ENCODE data around the gene CORO7.

DNA sequence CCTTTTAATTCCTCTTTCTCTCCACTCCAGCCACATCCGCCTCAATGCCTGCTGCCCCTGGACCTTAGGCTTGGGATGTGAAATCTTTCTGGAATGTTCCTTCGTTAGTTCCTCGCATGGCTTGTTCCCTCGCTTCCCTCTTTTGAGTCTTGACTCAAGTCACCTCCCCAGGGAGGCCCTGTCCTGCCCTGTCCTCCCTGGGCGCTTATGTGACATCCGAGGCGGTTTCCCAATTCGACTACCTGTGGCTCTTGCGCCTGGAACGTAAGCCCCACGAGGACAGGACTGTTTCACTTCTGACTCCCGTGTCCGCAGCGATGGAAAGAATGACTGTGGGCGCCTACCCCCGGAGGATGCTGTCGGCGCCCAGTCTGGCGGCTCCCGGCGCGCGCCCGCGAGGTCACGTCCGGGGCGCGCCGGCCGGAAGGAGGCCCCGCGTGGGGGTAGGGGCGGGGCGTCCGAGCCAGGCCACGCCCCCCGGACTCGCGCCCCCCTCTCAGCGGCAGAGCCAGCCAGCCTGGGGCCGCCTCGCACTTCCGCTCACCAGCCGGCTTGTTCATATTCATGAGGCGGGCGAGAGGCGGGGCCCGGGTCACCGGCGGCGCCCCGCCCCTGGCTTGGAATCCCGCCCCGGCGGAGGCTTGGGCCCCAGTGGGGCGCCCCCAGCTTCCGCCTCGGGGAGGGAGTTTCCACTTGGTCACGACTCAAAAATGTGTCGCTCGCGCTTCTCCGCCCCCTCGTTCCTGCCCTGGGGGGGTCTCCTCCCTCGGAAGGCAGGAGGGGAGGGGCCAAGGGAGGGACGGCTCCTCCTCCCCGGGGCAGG lies 109.0 kb downstream of the CORO7 start:
- TF ChIP-seq, protein P1, sequence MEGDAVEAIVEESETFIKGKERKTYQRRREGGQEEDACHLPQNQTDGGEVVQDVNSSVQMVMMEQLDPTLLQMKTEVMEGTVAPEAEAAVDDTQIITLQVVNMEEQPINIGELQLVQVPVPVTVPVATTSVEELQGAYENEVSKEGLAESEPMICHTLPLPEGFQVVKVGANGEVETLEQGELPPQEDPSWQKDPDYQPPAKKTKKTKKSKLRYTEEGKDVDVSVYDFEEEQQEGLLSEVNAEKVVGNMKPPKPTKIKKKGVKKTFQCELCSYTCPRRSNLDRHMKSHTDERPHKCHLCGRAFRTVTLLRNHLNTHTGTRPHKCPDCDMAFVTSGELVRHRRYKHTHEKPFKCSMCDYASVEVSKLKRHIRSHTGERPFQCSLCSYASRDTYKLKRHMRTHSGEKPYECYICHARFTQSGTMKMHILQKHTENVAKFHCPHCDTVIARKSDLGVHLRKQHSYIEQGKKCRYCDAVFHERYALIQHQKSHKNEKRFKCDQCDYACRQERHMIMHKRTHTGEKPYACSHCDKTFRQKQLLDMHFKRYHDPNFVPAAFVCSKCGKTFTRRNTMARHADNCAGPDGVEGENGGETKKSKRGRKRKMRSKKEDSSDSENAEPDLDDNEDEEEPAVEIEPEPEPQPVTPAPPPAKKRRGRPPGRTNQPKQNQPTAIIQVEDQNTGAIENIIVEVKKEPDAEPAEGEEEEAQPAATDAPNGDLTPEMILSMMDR (IDR thresholded peaks at IDR 0.05): no peak
- no peak for TF ChIP-seq RCOR1 (IDR thresholded peaks at IDR 0.05; ENCODE audit: low read depth, low read length)
- TF ChIP-seq MYC (IDR thresholded peaks at IDR 0.05; ENCODE audit: borderline replicate concordance, low read length): no peak; the same call in 1 of the 2 replicates
- TF ChIP-seq, protein P2, sequence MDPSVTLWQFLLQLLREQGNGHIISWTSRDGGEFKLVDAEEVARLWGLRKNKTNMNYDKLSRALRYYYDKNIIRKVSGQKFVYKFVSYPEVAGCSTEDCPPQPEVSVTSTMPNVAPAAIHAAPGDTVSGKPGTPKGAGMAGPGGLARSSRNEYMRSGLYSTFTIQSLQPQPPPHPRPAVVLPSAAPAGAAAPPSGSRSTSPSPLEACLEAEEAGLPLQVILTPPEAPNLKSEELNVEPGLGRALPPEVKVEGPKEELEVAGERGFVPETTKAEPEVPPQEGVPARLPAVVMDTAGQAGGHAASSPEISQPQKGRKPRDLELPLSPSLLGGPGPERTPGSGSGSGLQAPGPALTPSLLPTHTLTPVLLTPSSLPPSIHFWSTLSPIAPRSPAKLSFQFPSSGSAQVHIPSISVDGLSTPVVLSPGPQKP (IDR thresholded peaks at IDR 0.05; ENCODE audit: low read depth, low read length): no peak

Data from A549 (cell line).